H1 (cell line): Measurements from ENCODE around the gene GRIA1. TPM values are rescaled to one million over a fixed set of nuclear protein-coding genes. Genes with fewer than 3 reads are reported as not detected.

Experiments
- CTCF ChIA-PET: fragments of 300-600 bp; sonication (Branson Sonifier 250); formaldehyde crosslinking; loops from one replicate; lab custom pipeline; 2021; ENCODE audit not compliant: partially characterized antibody; lab: Charles Lee
- POLR2A ChIA-PET: fragments of 300-600 bp; sonication (Branson Sonifier 250); formaldehyde crosslinking; loops from one replicate; lab custom pipeline; 2021; ENCODE audit warnings: inconsistent platforms; ENCODE audit not compliant: partially characterized antibody; lab: Charles Lee
- DNase-seq, 2 experiments: peaks; one replicate each; pipeline versions ENCODE4 v3.0.0 to v3.0.0-alpha.2; 2010 to 2022; ENCODE audit warnings: low spot score in 2 of 2, low read depth in 1 of 2, mixed read lengths in 1 of 2
- FAIRE-seq: peaks from 2 replicates; lab custom pipeline; 2011; peaks lifted over from hg19 to GRCh38; lab: Jason Lieb, UNC
- H2AFZ ChIP-seq: 2 replicates; pipeline ENCODE4 v1.8.1; 2012; ENCODE audit warnings: low read length, inconsistent platforms
- H2AK5ac ChIP-seq: 2 replicates; pipeline ENCODE4 v1.6.1; 2013; ENCODE audit warnings: low read depth, low read length
- H2BK120ac ChIP-seq: replicated peaks from 2 replicates; pipeline ENCODE3; 2013; ENCODE audit warnings: low read depth, low read length, inconsistent platforms
- H2BK12ac ChIP-seq: 2 replicates; pipeline ENCODE4 v1.6.1; 2013; ENCODE audit warnings: low read depth, low read length
- H2BK15ac ChIP-seq: 2 replicates; pipeline ENCODE4 v1.6.1; 2013; ENCODE audit warnings: low read length
- H2BK20ac ChIP-seq: 2 replicates; pipeline ENCODE4 v1.6.1; 2013; ENCODE audit warnings: low read length
- H2BK5ac ChIP-seq: 2 replicates; pipeline ENCODE4 v1.6.1; 2013; ENCODE audit warnings: low read depth, low read length
- H3K14ac ChIP-seq: 2 replicates; pipeline ENCODE4 v1.6.1; 2013; ENCODE audit warnings: inconsistent platforms; ENCODE audit not compliant: insufficient read length
- H3K18ac ChIP-seq: 2 replicates; pipeline ENCODE4 v1.6.1; 2013; ENCODE audit warnings: low read length; ENCODE audit errors: extremely low read depth
- H3K23ac ChIP-seq: 2 replicates; pipeline ENCODE4 v1.6.1; 2013; ENCODE audit warnings: inconsistent platforms; ENCODE audit not compliant: insufficient read length
- H3K23me2 ChIP-seq: 2 replicates; pipeline ENCODE4 v1.6.1; 2013; ENCODE audit warnings: low read depth, low read length
- H3K27ac ChIP-seq: 2 replicates; pipeline ENCODE4 v1.6.1; 2011; ENCODE audit warnings: low read depth, low read length, inconsistent platforms
- H3K27me3 ChIP-seq, 4 experiments: replicated peaks in 1 of 4; 1 replicate in 1 of 4; 2 replicates in 3 of 4; pipeline versions ENCODE4 v1.6.1 to v1.8.1; 2011 to 2013; ENCODE audit warnings: low read length in 3 of 4, mild to moderate bottlenecking in 3 of 4, inconsistent platforms in 2 of 4, mixed read lengths in 2 of 4, moderate library complexity in 1 of 4; ENCODE audit not compliant: control insufficient read depth in 3 of 4, insufficient read depth in 3 of 4; ENCODE audit errors: extremely low read depth in 1 of 4
- H3K36me3 ChIP-seq, 4 experiments: 2 replicates each; pipeline versions ENCODE4 v1.6.1 to v1.8.1; 2011 to 2013; ENCODE audit warnings: mild to moderate bottlenecking in 4 of 4, low read length in 3 of 4, moderate library complexity in 2 of 4, control low read depth in 1 of 4, inconsistent platforms in 1 of 4; ENCODE audit not compliant: insufficient read depth in 4 of 4, control insufficient read depth in 2 of 4
- H3K4ac ChIP-seq: replicated peaks from 2 replicates; pipeline ENCODE3; 2013; ENCODE audit warnings: low read length, low read depth, mixed read lengths, inconsistent platforms; ENCODE audit not compliant: insufficient read length
- H3K4me1 ChIP-seq, 4 experiments: replicated peaks in 1 of 4; 1 replicate in 1 of 4; 2 replicates in 3 of 4; pipeline versions ENCODE4 v1.6.1 to v1.8.1; 2011 to 2013; ENCODE audit warnings: low read length in 3 of 4, inconsistent platforms in 2 of 4, mixed read lengths in 1 of 4; ENCODE audit not compliant: insufficient read depth in 4 of 4, control insufficient read depth in 3 of 4
- H3K4me2 ChIP-seq, 2 experiments: 2 replicates each; pipeline versions ENCODE4 v1.6.1 to v1.8.1; 2011 to 2013; ENCODE audit warnings: low read depth in 2 of 2, low read length in 2 of 2, control low read depth in 1 of 2, inconsistent platforms in 1 of 2, mild to moderate bottlenecking in 1 of 2; ENCODE audit not compliant: insufficient read depth in 1 of 2
- H3K4me3 ChIP-seq, 4 experiments: fragments of 200-600, 300-600 bp in 1 of 4; sonication (generic), shearing (Covaris generic), sonication (Bioruptor Twin) in 1 of 4; 2 replicates each; pipeline versions ENCODE4 v1.5.1 to v1.8.1; 2011 to 2016; ENCODE audit warnings: low read length in 4 of 4, low read depth in 3 of 4, control low read depth in 2 of 4, inconsistent platforms in 2 of 4, mild to moderate bottlenecking in 2 of 4, mixed read lengths in 1 of 4, moderate library complexity in 1 of 4; ENCODE audit not compliant: insufficient read depth in 2 of 4; ENCODE audit errors: extremely low read depth in 1 of 4
- H3K56ac ChIP-seq: replicated peaks from 2 replicates; pipeline ENCODE3; 2013; ENCODE audit warnings: low read depth, mild to moderate bottlenecking, mixed read lengths, low read length, inconsistent platforms; ENCODE audit not compliant: insufficient read length
- H3K79me1 ChIP-seq: 2 replicates; pipeline ENCODE4 v1.6.1; 2013; ENCODE audit warnings: low read depth, low read length, control low read depth
- H3K79me2 ChIP-seq, 2 experiments: 2 replicates each; pipeline versions ENCODE4 v1.6.1 to v1.8.1; 2012 to 2013; ENCODE audit warnings: low read length in 2 of 2, mild to moderate bottlenecking in 2 of 2, inconsistent platforms in 1 of 2; ENCODE audit not compliant: insufficient read depth in 2 of 2, control insufficient read depth in 1 of 2
- H3K9ac ChIP-seq, 4 experiments: replicated peaks in 1 of 4; 1 replicate in 1 of 4; 2 replicates in 3 of 4; pipeline versions ENCODE4 v1.6.1 to v1.8.1; 2011 to 2013; ENCODE audit warnings: low read depth in 3 of 4, low read length in 3 of 4, control low read depth in 2 of 4, mild to moderate bottlenecking in 2 of 4, moderate library complexity in 2 of 4, inconsistent platforms in 1 of 4; ENCODE audit errors: extremely low read depth in 1 of 4
- H3K9me3 ChIP-seq, 2 experiments: 2 replicates each; pipeline versions ENCODE4 v1.6.1 to v1.8.1; 2012 to 2013; ENCODE audit warnings: mild to moderate bottlenecking in 2 of 2, moderate library complexity in 2 of 2, control low read depth in 1 of 2, inconsistent platforms in 1 of 2, low read depth in 1 of 2, low read length in 1 of 2, mixed read lengths in 1 of 2; ENCODE audit not compliant: insufficient read depth in 2 of 2
- H4K20me1 ChIP-seq, 2 experiments: replicated peaks in 1 of 2; 2 replicates each; pipeline versions ENCODE3 to v1.8.1; 2011 to 2013; ENCODE audit warnings: inconsistent platforms in 2 of 2, low read length in 2 of 2, mild to moderate bottlenecking in 1 of 2; ENCODE audit not compliant: insufficient read depth in 2 of 2, control insufficient read depth in 1 of 2
- H4K5ac ChIP-seq: 2 replicates; pipeline ENCODE4 v1.6.1; 2013; ENCODE audit warnings: low read length, low read depth, mixed read lengths, inconsistent platforms; ENCODE audit not compliant: insufficient read length
- H4K8ac ChIP-seq: 2 replicates; pipeline ENCODE4 v1.8.0; 2013; ENCODE audit warnings: mild to moderate bottlenecking, moderate library complexity, low read length, inconsistent platforms; ENCODE audit not compliant: insufficient read depth; ENCODE audit errors: extremely low read depth
- H4K91ac ChIP-seq: replicated peaks from 2 replicates; pipeline ENCODE3; 2013; ENCODE audit warnings: low read length, mixed read lengths, inconsistent platforms; ENCODE audit not compliant: insufficient read length
- ASH2L ChIP-seq: fragments of 200-600, 300-600 bp; sonication (generic); IDR thresholded peaks from one replicate; pipeline ENCODE4 v1.7.1; 2017; ENCODE audit warnings: low read length
- BRCA1 ChIP-seq: IDR thresholded peaks from 2 replicates; pipeline ENCODE4 v1.6.1; 2012; ENCODE audit warnings: low read depth, low read length, improper control_type of control experiment
- FOSL1 ChIP-seq: IDR thresholded peaks from 2 replicates; pipeline ENCODE4 v1.6.1; 2011; ENCODE audit warnings: mild to moderate bottlenecking, low read depth, low read length, moderate library complexity; ENCODE audit not compliant: insufficient read depth
- NANOG ChIP-seq: IDR thresholded peaks from 2 replicates; pipeline ENCODE4 v1.6.1; 2011; ENCODE audit warnings: low read length, low read depth, mild to moderate bottlenecking, inconsistent platforms; ENCODE audit not compliant: insufficient read depth, poor library complexity, severe bottlenecking
- NRF1 ChIP-seq: IDR thresholded peaks from 2 replicates; pipeline ENCODE4 v1.6.1; 2011; ENCODE audit warnings: mild to moderate bottlenecking, low read depth, low read length, improper control_type of control experiment
- RAD21 ChIP-seq, 2 experiments: IDR thresholded peaks in 1 of 2; conservative IDR thresholded peaks in 1 of 2; 2 replicates each; pipeline ENCODE4 v1.6.1; 2011; ENCODE audit warnings: low read depth in 2 of 2, low read length in 2 of 2, improper control_type of control experiment in 1 of 2, inconsistent platforms in 1 of 2, mild to moderate bottlenecking in 1 of 2, moderate library complexity in 1 of 2
- RBBP5 ChIP-seq: IDR thresholded peaks from 2 replicates; pipeline ENCODE4 v1.7.1; 2012; ENCODE audit warnings: low read depth, mild to moderate bottlenecking, inconsistent platforms, low read length, moderate library complexity, borderline replicate concordance
- RFX5 ChIP-seq: IDR thresholded peaks from 2 replicates; pipeline ENCODE4 v1.6.1; 2011; ENCODE audit warnings: low read depth, low read length, improper control_type of control experiment, borderline replicate concordance
- RNF2 ChIP-seq: fragments of 200-900, 300-1000 bp; sonication (generic); IDR thresholded peaks from 2 replicates; pipeline ENCODE4 v1.7.1; 2016; ENCODE audit warnings: borderline replicate concordance, low read depth, mild to moderate bottlenecking, antibody characterized with exemption, low read length; ENCODE audit not compliant: poor library complexity, severe bottlenecking; ENCODE audit errors: missing control alignments
- RXRA ChIP-seq: IDR thresholded peaks from 2 replicates; pipeline ENCODE4 v1.6.1; 2011; ENCODE audit warnings: low read depth, mild to moderate bottlenecking, low read length, moderate library complexity; ENCODE audit not compliant: insufficient read depth
- SAP30 ChIP-seq: fragments of 300-600 bp; sonication (generic); IDR thresholded peaks from 2 replicates; pipeline ENCODE4 v1.7.1; 2012; ENCODE audit warnings: low read length, moderate library complexity, mild to moderate bottlenecking, inconsistent platforms; ENCODE audit not compliant: insufficient read depth, insufficient replicate concordance
- SP1 ChIP-seq: IDR thresholded peaks from 2 replicates; pipeline ENCODE4 v1.6.1; 2011; ENCODE audit warnings: low read depth, low read length
- SP2 ChIP-seq: IDR thresholded peaks from 2 replicates; pipeline ENCODE4 v1.6.1; 2012; ENCODE audit warnings: mild to moderate bottlenecking, low read length, inconsistent platforms
- SP4 ChIP-seq: IDR thresholded peaks from 2 replicates; pipeline ENCODE4 v1.6.1; 2012; ENCODE audit warnings: low read length, inconsistent platforms
- WGBS, 2 experiments: shearing (Covaris generic) in 1 of 2; methylation state at CpG; one replicate each; pipeline versions ENCODE4 v1.1.6 to v1.1.7; 2013 to 2015; ENCODE audit warnings: low lambda C conversion rate in 2 of 2, mixed read lengths in 2 of 2, inconsistent platforms in 1 of 2, low coverage in 1 of 2, missing lambda C conversion rate in 1 of 2; ENCODE audit not compliant: insufficient replicate concordance in 2 of 2, insufficient coverage in 1 of 2, insufficient read length in 1 of 2; ENCODE audit errors: extremely low coverage in 1 of 2, missing lambda C conversion rate in 1 of 2; 5-methylcytosine and 5-hydroxymethylcytosine counted together
- polyA plus RNA-seq, 7 experiments: library from polyadenylated mRNA; depleted of rRNA in 3 of 7; stranded (reverse) in 5 of 7; unstranded in 2 of 7; fragments of >200 nt in 5 of 7; fragments of 200-250 nt in 2 of 7; gene quantifications; 1 replicate in 5 of 7; 2 replicates in 1 of 7; 4 replicates in 1 of 7; pipeline versions ENCODE4 v1.2.1 to v1.2.3, GENCODE V29; 2011 to 2013; ENCODE audit warnings: missing spikeins in 2 of 7, mixed read lengths in 2 of 7
- total RNA-seq: library from RNA; stranded (reverse); fragmentation: NEBNext Ultra II Directional; extraction: Animal tissue kit (Norgen Biotek cat#: 25700); gene quantifications from 2 replicates; pipeline ENCODE4 v1.2.1, GENCODE V29; 2021

GRIA1 gene
- total and polyA plus RNA-seq, 2 of the 8 experiments (the other 6 are each of a cell fraction or from before 2014, with no cell fraction given), result 0.97 to 2.5 TPM

DNA sequence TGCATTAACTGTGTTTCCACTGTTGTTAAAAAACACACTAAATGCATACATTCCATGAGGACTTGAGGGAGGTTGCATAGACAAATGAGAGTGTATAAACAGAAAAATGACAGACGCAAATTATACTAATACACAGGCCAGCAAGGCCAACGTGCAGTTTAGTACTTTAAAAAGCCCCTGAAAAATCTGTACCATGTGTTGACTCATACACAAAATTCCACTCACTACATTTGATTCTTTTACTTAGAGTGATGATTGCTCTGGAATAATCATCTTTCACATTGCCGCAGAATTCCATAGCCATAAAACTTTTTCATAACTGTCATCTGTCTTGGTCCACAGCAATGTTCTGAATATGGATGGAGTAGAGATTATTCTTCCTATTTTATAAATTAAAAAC, 332.6 kb downstream of the GRIA1 start:
- DNase-seq (no peak), FAIRE-seq (no peak)
- H3K56ac ChIP-seq, result no peak overlapping the region
- no peaks in the 10 kb centered on the region for H3K79me1 ChIP-seq
- no peak overlapping the region for H4K91ac ChIP-seq
- no peak overlapping the region for H4K8ac ChIP-seq
- no peak overlapping the region for H2AK5ac ChIP-seq
- H3K9ac ChIP-seq, result no peak overlapping the region
- CTCF ChIA-PET, result interaction anchor here (0.9 kb wide), 1 partner anchor 34 kb away, joined by 3 read pairs; no protein-coding TSS in a partner anchor
- no peak overlapping the region for H3K27ac ChIP-seq
- no peak overlapping the region for H3K23ac ChIP-seq
- no peak overlapping the region for H2BK15ac ChIP-seq
- H3K79me2 ChIP-seq, result no peaks in the 10 kb centered on the region
- H4K20me1 ChIP-seq, result no peaks in the 10 kb centered on the region
- no peak overlapping the region for H2BK120ac ChIP-seq
- H3K27me3 ChIP-seq, result no peaks in the 10 kb centered on the region
- H2BK12ac ChIP-seq, result no peak overlapping the region
- POLR2A ChIA-PET, result no interaction called here
- no peak overlapping the region for H2BK5ac ChIP-seq
- no peak overlapping the region for H2BK20ac ChIP-seq
- 54% methylated on average over 3 of the region's 3 CpGs; no CpG with 5 or more reads in 1 of the 2 experiments for WGBS, 2 experiments
- 0 out of 2 replicates have a peak, but pooled peaks cover 2% of the 10 kb centered on the region for H3K23me2 ChIP-seq
- H3K4me3 ChIP-seq, result no peak overlapping the region
- H3K36me3 ChIP-seq, result no peaks in the 10 kb centered on the region
- H3K4me2 ChIP-seq, result no peak overlapping the region
- H3K4me1 ChIP-seq, result peaks cover 0 to 6% (median 2%) of the 10 kb centered on the region in 4 experiments; a peak in 4 of 7 replicates
- H2AFZ ChIP-seq, result no peak overlapping the region
- H3K4ac ChIP-seq, result no peak overlapping the region
- no peak overlapping the region for H3K14ac ChIP-seq
- no peaks in the 10 kb centered on the region for H3K9me3 ChIP-seq
- no peak overlapping the region for H3K18ac ChIP-seq
- no peak overlapping the region for H4K5ac ChIP-seq
- TF ChIP-seq RNF2 (no peak), RBBP5 (no peak), SAP30 (no peak), ASH2L (no peak), SP1 (no peak), SP2 (no peak), RXRA (no peak), SP4 (no peak), RAD21 (IDR thresholded peaks at IDR 0.05 in 1 of 2, conservative IDR thresholded peaks at IDR 0.05 in 1 of 2; ENCODE audit: low read depth in 2 of 2, low read length in 2 of 2) (no peak), FOSL1 (no peak), BRCA1 (no peak), RFX5 (no peak), NANOG (no peak), NRF1 (no peak)
